GM18508 (cell line): Measurements from ENCODE around the gene ST7.
A peak's percentile ranks its signal among the peaks of the same experiment; 100 is the strongest.
"Not testable (repeated sequence)": the region's sequence is repeated elsewhere in the genome, so short reads cannot be mapped to it uniquely, and the experiment has no call there.

Source experiments
- ATAC-seq: cut with Tn5 transposase; IDR thresholded peaks from one replicate; pipeline ENCODE4 v1.9.1; 2021; ENCODE audit warnings: moderate number of reproducible peaks; ENCODE audit not compliant: insufficient read depth, unreplicated experiment

Gene ST7

GRCh38 chr7:117021986-117022385 lies 68.7 kb downstream of the ST7 start:
- ATAC-seq = no peak

DNA sequence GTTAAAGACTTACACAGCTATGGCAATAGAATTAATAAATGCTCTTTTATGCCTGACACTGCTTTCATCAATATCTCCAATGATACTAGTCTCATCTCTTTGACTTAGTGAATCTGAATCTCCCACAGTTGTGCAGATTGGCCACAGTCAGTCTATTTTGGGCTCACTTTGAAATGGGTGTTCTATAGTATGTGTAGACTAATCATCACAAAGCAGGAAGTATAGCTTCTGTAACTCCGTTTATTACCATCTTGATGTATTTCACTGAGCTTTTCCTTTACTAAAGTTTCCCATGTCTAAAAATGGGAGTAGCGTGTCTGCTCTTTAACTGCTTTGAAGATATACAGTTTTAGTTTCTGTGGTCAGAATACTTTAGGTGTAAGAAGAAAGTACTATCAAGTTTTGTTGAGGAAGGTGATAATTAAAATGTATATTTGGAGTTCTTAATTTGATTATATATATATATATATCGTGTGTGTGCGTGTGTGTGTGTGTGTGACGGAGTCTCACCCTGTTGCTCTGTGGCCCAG lies 70.1 kb downstream of the ST7 start:
- no peak for ATAC-seq

DNA sequence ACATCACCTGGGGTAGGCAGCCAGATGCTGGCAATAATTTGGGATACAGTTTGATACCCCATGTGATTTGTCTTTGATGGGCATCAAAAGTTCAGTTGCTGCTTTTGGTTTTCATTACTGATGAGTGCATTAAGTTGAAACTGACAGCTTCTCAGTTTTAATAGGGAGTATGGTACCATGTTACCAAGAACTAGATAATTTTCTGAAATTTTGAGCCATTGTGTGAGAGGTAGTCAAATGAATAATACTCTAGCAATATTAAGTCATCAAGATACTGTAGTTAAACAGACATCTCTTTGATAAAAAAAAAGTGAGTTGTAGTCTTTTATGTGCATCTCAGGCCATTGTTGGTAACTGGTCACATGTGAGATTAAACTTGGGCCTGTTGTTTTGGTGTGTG lies 71.5 kb downstream of the ST7 start:
- ATAC-seq = no peak

- ATAC-seq = no peak
These were observed 72.6 kb downstream of the ST7 start for GRCh38 chr7:117025891-117026290.

DNA sequence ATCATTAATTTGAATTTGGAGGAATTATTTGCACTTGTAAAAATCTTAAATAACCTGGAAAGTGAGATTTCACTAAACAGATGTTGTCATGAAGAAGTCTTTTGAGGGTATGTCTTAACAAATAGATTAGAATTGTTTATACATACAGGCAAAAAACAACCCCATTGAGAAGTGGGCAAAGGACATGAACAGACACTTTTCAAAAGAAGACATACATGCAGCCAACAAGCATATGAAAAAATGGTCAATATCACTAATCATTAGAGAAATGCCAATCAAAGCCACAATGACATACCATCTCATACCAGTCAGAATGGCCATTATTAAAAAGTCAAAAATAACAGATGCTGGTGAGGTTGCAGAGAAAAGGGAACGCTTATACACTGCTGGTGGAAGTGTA lies 77.0 kb downstream of the ST7 start:
- not testable (repeated sequence) for ATAC-seq

- not testable (repeated sequence) for ATAC-seq
These were observed 77.5 kb downstream of the ST7 start for GRCh38 chr7:117030793-117031192.

GRCh38 chr7:117032810-117033209 lies 79.5 kb downstream of the ST7 start:
- ATAC-seq = no peak

DNA sequence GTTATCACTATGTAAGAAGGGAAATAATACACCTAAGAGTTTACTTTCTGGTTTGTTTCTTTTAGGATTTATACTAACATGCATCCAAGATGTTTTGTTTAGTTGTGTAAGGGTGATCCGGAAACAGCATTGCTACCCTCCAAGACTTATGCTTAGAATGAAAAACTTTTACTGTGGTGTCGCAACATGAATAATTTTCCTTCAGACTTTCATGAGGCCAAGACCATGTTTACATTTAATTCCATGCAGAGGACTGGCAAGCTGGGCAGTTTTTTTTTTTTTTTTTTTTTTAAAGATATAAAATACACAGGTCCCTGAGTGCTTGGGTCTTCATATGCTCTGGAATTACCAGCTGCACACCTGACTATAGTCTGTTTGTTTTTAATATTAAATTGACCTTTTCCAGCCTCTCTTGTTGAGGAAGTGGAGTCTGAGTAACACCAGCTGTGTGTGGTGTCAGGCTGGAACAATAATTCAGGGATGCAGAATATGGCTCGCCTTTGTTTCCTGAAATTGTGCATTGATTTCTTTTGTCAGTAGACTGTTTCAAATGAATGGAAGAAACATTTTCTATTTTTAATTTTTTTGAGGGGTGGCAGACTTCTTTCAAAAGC lies 81.7 kb downstream of the ST7 start:
- no peak for ATAC-seq

DNA sequence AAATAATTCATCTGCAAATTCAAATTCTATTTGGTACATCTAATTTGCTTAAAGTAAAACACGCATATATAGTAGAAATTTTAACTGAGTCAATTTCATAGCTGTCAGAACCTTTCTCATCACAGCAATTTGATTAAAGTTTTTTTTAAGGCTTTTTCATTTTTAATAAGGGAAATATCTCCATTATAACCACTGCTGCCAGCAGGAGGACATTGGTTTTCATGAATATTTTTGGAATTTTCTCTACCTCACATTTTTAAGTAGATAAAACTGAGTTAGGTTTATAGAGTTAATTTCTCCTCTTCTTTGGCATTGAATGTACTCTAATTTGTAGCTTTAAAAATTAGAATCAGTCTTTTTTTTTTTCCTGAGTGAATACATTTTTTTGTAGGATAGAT lies 82.2 kb downstream of the ST7 start:
- ATAC-seq = no peak

DNA sequence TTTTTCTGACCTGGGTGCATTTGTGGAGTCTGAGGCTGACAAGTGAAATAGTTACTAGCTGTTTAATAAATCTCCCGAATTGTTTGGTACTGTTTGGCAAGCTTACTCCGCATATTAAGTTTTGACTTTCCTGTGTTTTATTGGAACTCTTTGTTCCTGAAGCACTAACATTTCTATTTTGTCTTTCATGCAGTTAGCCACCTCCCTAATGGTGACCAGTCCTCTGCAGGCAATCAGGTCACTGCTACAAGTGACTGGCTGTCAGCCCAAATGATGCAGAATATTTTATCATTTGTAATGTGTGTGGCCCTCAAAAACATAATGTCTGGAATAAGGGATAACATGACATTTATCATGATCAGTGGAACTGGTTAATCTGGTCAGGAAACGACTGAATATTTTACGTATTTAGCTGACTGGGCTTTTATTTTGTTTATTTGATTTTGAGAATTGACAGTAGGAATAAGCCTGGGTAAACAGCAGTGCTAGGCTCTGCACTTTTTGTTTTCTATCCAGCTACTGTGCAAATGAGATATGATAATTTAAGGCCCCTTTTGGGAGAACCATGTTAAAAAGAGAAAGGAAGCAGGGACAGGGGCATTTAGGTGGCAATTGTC lies 82.9 kb downstream of the ST7 start:
- ATAC-seq = no peak

DNA sequence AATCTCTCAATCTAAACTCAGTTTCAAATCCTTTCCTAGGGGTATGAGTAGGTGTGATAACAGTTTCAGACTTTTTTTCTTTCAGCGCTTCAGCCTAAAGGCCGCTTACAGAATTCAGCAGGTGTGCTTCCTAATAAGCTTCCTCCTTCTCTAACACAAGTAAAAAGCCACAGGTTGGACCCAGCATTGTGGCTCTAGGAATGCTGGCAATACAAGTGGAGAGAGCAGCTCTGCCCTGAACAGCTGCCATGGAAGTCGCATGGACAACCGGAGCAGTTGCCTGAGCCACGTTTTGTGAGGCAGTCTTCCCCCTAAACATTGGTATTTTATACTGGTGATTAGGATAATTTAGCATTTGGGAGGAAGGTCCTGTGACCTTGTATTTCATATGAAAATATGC lies 83.5 kb downstream of the ST7 start:
- ATAC-seq = no peak

DNA sequence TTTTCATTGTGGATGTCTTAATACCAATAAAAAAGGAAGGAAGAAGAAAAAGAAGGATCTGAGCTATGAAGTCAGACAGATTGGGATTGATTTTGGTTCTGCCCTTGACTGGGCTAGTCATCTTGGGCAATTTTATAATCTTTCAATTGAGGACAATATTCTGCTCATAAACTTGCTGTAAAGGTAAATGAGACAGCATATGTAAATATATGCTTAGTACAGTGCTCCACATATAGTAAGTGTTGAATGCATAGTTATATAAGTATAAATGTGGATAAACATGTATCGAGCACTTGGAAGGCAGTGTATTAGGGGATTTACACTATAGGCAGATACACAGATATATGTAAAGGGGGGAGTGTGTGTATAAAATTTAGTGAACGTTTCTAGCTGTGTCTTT lies 85.1 kb downstream of the ST7 start:
- no peak for ATAC-seq

- peak; percentile 92 for ATAC-seq
These were observed 87.7 kb downstream of the ST7 start for GRCh38 chr7:117041007-117041406.

- ATAC-seq = no peak
These were observed 88.5 kb downstream of the ST7 start for GRCh38 chr7:117041822-117042221.

DNA sequence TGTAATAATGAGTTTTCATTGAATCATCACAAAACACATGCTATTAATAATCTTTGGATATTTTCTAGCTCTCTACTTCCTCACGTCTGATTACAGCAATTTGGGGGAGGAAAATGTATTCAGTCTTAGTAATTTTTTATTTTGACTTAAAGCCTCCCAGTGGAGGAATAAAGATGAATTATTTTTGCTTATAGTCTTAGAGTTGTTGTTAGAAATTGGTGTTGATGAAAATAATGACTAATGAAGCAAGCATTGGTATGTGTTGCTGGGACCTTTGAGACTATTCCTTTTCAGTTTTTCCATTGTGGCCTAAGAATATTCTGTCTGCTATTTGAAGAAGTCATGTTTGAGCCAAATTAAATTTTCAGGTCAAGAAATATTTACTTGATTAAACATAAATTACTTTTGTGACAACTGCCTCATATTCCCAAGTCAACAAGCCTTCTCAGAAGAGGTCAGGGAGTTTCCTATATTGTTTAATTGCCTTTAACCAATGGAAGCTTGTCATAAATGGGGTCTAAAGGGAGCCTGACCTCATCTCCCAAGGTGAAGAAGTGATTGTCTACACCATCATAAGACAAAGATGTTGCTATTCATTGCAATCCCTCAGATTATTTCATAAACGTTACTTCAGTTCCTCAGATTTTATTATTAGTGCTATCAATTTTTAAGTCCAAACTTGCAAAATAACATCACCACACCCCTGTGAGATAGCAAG lies 90.0 kb downstream of the ST7 start:
- ATAC-seq = no peak

DNA sequence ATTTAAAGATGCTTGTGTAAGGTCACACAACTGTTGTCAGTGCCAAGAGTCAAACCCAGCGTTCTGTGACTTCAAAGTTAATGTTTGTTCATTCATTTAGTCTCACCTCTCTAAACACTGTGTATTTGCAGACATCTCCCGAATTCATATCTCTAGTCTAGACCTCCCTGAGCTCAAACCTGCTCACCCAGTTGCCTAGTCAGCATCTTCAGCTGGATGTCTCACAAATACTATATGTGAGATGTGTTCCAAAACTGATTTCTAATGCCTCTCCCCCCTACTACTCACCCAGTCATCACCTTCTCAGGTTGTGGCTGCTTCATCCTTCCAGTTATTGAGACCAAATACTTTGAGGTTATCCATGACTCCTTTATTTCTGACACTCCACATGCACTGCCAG lies 91.4 kb downstream of the ST7 start:
- ATAC-seq = no peak

GRCh38 chr7:117045927-117046710 lies 92.8 kb downstream of the ST7 start:
- no peak for ATAC-seq

GRCh38 chr7:117047496-117047895 lies 94.2 kb downstream of the ST7 start:
- ATAC-seq = no peak

DNA sequence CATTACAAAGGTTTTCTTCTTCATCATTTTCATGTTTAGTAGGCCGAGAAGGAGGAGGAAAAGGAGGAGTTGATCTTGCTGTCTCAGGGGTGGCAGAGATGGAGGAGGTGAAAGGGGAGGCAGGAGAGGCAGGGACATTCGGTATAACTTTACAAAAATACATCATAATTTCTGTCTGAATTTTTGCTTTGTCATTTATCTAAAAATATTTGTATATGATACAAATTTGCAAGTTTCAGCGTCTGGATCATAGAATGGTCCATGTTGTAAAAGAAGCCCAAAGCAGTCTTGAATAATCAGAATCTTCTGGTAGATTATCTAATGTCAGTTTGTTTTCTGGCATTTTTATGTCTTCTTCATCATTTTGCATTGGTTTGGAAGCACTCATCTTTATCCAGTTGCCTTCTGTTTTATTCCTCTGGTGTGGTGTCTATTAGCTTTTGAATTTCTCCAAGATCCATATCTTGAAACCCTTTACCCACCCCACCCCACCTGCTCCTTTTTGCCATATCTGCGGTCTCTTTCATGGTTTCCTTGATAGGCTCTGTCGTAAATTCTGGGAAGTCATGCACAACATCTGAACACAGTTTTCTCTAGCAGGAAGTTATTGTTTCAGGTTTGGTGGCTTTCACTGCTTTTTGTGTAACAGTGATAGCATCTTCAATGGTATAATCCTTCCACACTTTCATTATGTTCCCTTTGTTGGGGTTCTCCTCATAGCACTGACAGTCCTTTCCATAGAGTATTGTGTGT lies 95.0 kb downstream of the ST7 start:
- no peak for ATAC-seq

GRCh38 chr7:117048882-117049281 lies 95.6 kb downstream of the ST7 start:
- no peak for ATAC-seq
